Neural cell (in vitro differentiated cells): Measurements from ENCODE around the gene IFI30. TPM values are rescaled to one million over a fixed set of nuclear protein-coding genes. Genes with fewer than 3 reads are reported as not detected.

Source experiments
- H2AFZ ChIP-seq: fragments of 200-600, 300-800 bp; sonication (generic), shearing (Covaris generic); 2 replicates; pipeline ENCODE4 v1.6.0; 2014; ENCODE audit warnings: low read depth, mild to moderate bottlenecking, antibody characterized with exemption, low read length, moderate library complexity
- H3F3A ChIP-seq: fragments of 200-600 bp; shearing (Covaris generic); 2 replicates; pipeline ENCODE4 v1.6.1; 2016; ENCODE audit warnings: mild to moderate bottlenecking, moderate library complexity, mixed read lengths, antibody characterized with exemption, low read length; ENCODE audit not compliant: insufficient read depth, poor library complexity, severe bottlenecking
- H3K27ac ChIP-seq: fragments of 200-600, 300-800 bp; sonication (generic), shearing (Covaris generic); 2 replicates; pipeline ENCODE4 v1.5.1; 2014; ENCODE audit warnings: mild to moderate bottlenecking, low read length, moderate library complexity
- H3K27me3 ChIP-seq: fragments of 300-800, 200-600 bp; sonication (generic), shearing (Covaris generic); 2 replicates; pipeline ENCODE4 v1.6.0; 2014; ENCODE audit warnings: mild to moderate bottlenecking, low read depth, low read length, moderate library complexity; ENCODE audit not compliant: insufficient read depth
- H3K36me3 ChIP-seq: fragments of 300-800, 200-600 bp; sonication (generic), shearing (Covaris generic); 2 replicates; pipeline ENCODE4 v1.5.1; 2014; ENCODE audit warnings: mild to moderate bottlenecking, antibody characterized with exemption, low read length, moderate library complexity; ENCODE audit not compliant: insufficient read depth
- H3K4me2 ChIP-seq: fragments of 300-800, 200-600 bp; sonication (generic), shearing (Covaris generic); 2 replicates; pipeline ENCODE4 v1.6.0; 2014; ENCODE audit warnings: mild to moderate bottlenecking, low read length
- H3K4me3 ChIP-seq: fragments of 300-800, 200-600 bp; sonication (generic), shearing (Covaris generic); 2 replicates; pipeline ENCODE4 v1.5.1; 2014; ENCODE audit warnings: mild to moderate bottlenecking, low read length, moderate library complexity
- H3K79me2 ChIP-seq: fragments of 200-600 bp; shearing (Covaris generic); replicated peaks from 2 replicates; pipeline ENCODE4 v1.6.0; 2014; ENCODE audit warnings: mild to moderate bottlenecking, low read length, moderate library complexity; ENCODE audit not compliant: insufficient read depth
- H3K9ac ChIP-seq: fragments of 300-800, 200-600 bp; sonication (generic), shearing (Covaris generic); 2 replicates; pipeline ENCODE4 v1.6.1; 2016; ENCODE audit warnings: mild to moderate bottlenecking, low read length, mixed read lengths
- H3K9me2 ChIP-seq: fragments of 200-600 bp; shearing (Covaris generic); 2 replicates; pipeline ENCODE4 v1.6.1; 2016; ENCODE audit warnings: mild to moderate bottlenecking, low read length, mixed read lengths; ENCODE audit not compliant: insufficient read depth
- H3K9me3 ChIP-seq: fragments of 200-600, 300-800 bp; sonication (generic), shearing (Covaris generic); 2 replicates; pipeline ENCODE4 v1.6.1; 2016; ENCODE audit warnings: mild to moderate bottlenecking, mixed run types, low read length, moderate library complexity, mixed read lengths
- H4K20me1 ChIP-seq: fragments of 200-600 bp; shearing (Covaris generic); 2 replicates; pipeline ENCODE4 v1.6.1; 2016; ENCODE audit warnings: mild to moderate bottlenecking, mixed run types; ENCODE audit not compliant: insufficient read depth
- EP300 ChIP-seq: fragments of 450-650 bp; conservative IDR thresholded peaks from 2 replicates; pipeline ENCODE4 v1.6.1; 2014; ENCODE audit warnings: antibody characterized with exemption, mild to moderate bottlenecking, moderate library complexity; ENCODE audit not compliant: poor library complexity, severe bottlenecking
- EZH2 ChIP-seq: fragments of 200-600, 300-800 bp; shearing (Covaris generic), sonication (generic); IDR thresholded peaks from 2 replicates; pipeline ENCODE4 v1.6.1; 2014; ENCODE audit warnings: antibody characterized with exemption, low read length, borderline replicate concordance, mild to moderate bottlenecking; ENCODE audit not compliant: insufficient read depth, poor library complexity, severe bottlenecking
- MXI1 ChIP-seq: fragments of 450-650 bp; conservative IDR thresholded peaks from 2 replicates; pipeline ENCODE4 v1.6.1; 2014; ENCODE audit warnings: antibody characterized with exemption, mild to moderate bottlenecking; ENCODE audit not compliant: poor library complexity, severe bottlenecking
- POLR2AphosphoS5 ChIP-seq: IDR thresholded peaks from 2 replicates; pipeline ENCODE4 v1.6.1; 2012
- RAD21 ChIP-seq: fragments of 450-650 bp; conservative IDR thresholded peaks from 2 replicates; pipeline ENCODE4 v1.6.1; 2014; ENCODE audit warnings: antibody characterized with exemption, mild to moderate bottlenecking, moderate library complexity
- SMC3 ChIP-seq: fragments of 450-650 bp; conservative IDR thresholded peaks from 2 replicates; pipeline ENCODE4 v1.6.1; 2014; ENCODE audit warnings: antibody characterized with exemption, mild to moderate bottlenecking, moderate library complexity; ENCODE audit not compliant: poor library complexity
- TAF1 ChIP-seq: IDR thresholded peaks from 2 replicates; pipeline ENCODE4 v1.6.1; 2012; ENCODE audit warnings: low read depth
- polyA plus RNA-seq: library from polyadenylated mRNA; depleted of rRNA; stranded (reverse); fragments of >200 nt; gene quantifications from 2 replicates; pipeline ENCODE4 v1.2.3, GENCODE V29; 2014
- TF ChIP-seq, protein P1 (sequence below): IDR thresholded peaks from 2 replicates; pipeline ENCODE4 v1.6.1; 2012; ENCODE audit warnings: borderline replicate concordance
- TF ChIP-seq, protein P2 (sequence below): fragments of 450-650 bp; IDR thresholded peaks from 2 replicates; pipeline ENCODE4 v1.5.1; 2014; ENCODE audit warnings: antibody characterized with exemption, mild to moderate bottlenecking, moderate library complexity; ENCODE audit not compliant: poor library complexity, severe bottlenecking

Gene IFI30
- polyA plus RNA-seq, 1 donor from 2014 or later: 0.82 TPM

DNA sequence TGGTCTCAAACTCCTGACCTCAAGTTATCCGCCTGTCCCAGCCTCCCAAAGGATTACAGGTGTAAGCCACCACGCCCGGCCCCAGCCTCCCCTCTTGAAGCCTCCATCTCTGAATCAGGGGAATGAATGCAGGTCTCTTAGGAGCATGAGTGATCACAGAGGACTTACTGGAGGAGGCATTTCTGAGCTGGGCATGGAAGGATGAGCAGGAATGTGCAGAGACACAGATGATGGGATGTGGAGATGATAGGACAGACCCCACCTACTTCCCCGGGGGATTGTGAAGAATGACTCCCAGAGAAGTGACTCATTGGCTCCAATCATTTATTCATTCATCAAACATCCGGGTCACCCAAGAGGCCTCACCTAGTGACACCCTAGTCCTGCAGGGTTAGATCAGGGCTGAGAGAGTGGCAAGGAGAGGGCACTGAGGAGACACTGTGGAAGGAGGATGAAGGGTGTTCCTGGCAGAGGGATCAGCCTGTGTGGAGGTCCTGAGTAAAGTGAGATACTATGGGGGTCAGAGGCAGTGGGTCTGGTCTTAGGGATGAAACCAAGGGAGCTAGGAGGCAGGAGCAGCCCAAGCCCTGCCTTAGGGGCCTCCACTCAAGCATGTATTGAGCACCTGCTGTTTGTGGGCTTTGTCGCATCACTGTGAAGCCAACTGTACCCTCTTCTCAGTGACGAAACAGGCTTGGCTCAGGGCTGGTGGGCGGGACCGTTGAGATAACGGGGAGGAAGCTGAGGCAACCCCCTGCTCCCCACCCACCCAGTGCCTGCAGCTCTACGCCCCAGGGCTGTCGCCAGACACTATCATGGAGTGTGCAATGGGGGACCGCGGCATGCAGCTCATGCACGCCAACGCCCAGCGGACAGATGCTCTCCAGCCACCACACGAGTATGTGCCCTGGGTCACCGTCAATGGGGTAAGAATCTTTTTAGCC lies 3.0 kb downstream of the IFI30 start:
- no peaks in the 10 kb centered on the region for H3K36me3 ChIP-seq
- H3K4me2 ChIP-seq: no peak overlapping the region
- no peak overlapping the region for H3K27ac ChIP-seq
- H3F3A ChIP-seq: no peaks in the 10 kb centered on the region
- no peak for TF ChIP-seq EZH2
- no peak for TF ChIP-seq MXI1
- TF ChIP-seq EP300: no peak
- no peak for TF ChIP-seq POLR2AphosphoS5
- no peak for TF ChIP-seq TAF1
- no peak for TF ChIP-seq RAD21
- no peak for TF ChIP-seq SMC3
- TF ChIP-seq, protein P1, sequence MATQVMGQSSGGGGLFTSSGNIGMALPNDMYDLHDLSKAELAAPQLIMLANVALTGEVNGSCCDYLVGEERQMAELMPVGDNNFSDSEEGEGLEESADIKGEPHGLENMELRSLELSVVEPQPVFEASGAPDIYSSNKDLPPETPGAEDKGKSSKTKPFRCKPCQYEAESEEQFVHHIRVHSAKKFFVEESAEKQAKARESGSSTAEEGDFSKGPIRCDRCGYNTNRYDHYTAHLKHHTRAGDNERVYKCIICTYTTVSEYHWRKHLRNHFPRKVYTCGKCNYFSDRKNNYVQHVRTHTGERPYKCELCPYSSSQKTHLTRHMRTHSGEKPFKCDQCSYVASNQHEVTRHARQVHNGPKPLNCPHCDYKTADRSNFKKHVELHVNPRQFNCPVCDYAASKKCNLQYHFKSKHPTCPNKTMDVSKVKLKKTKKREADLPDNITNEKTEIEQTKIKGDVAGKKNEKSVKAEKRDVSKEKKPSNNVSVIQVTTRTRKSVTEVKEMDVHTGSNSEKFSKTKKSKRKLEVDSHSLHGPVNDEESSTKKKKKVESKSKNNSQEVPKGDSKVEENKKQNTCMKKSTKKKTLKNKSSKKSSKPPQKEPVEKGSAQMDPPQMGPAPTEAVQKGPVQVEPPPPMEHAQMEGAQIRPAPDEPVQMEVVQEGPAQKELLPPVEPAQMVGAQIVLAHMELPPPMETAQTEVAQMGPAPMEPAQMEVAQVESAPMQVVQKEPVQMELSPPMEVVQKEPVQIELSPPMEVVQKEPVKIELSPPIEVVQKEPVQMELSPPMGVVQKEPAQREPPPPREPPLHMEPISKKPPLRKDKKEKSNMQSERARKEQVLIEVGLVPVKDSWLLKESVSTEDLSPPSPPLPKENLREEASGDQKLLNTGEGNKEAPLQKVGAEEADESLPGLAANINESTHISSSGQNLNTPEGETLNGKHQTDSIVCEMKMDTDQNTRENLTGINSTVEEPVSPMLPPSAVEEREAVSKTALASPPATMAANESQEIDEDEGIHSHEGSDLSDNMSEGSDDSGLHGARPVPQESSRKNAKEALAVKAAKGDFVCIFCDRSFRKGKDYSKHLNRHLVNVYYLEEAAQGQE: no peak
- TF ChIP-seq, protein P2, sequence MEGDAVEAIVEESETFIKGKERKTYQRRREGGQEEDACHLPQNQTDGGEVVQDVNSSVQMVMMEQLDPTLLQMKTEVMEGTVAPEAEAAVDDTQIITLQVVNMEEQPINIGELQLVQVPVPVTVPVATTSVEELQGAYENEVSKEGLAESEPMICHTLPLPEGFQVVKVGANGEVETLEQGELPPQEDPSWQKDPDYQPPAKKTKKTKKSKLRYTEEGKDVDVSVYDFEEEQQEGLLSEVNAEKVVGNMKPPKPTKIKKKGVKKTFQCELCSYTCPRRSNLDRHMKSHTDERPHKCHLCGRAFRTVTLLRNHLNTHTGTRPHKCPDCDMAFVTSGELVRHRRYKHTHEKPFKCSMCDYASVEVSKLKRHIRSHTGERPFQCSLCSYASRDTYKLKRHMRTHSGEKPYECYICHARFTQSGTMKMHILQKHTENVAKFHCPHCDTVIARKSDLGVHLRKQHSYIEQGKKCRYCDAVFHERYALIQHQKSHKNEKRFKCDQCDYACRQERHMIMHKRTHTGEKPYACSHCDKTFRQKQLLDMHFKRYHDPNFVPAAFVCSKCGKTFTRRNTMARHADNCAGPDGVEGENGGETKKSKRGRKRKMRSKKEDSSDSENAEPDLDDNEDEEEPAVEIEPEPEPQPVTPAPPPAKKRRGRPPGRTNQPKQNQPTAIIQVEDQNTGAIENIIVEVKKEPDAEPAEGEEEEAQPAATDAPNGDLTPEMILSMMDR: no peak
- no peaks in the 10 kb centered on the region for H4K20me1 ChIP-seq
- no peaks in the 10 kb centered on the region for H3K9me3 ChIP-seq
- no peaks in the 10 kb centered on the region for H3K9me2 ChIP-seq
- H2AFZ ChIP-seq: no peak overlapping the region
- H3K9ac ChIP-seq: no peak overlapping the region
- peaks cover 24% of the 10 kb centered on the region for H3K27me3 ChIP-seq
- H3K79me2 ChIP-seq: no peaks in the 10 kb centered on the region
- H3K4me3 ChIP-seq: no peak overlapping the region

DNA sequence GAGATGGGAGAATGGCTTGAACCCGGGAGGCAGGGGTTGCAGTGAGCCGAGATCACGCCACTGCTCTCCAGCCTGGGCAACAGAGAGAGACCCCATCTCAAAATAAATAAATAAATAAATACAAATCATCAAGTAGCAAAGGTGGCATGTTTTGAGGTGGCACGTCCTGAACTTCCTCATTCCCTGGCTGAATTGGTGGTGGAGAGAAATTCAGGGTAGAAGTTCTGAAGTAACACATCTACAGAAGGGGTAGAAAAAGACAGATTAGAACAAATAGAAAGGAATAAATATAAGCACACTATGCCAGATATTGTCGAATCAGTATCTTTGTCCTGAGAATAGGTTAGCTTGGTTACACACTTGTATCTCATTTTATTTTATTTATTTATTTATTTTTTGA lies 6.3 kb downstream of the IFI30 start:
- no peak overlapping the region for H3K4me2 ChIP-seq
- H2AFZ ChIP-seq: no peak overlapping the region
- H3K9me2 ChIP-seq: no peaks in the 10 kb centered on the region
- TF ChIP-seq RAD21 (no peak), EP300 (no peak), MXI1 (no peak), TAF1 (no peak), EZH2 (no peak), POLR2AphosphoS5 (no peak), SMC3 (no peak)
- TF ChIP-seq, protein P2: no peak
- peaks cover 7% of the 10 kb centered on the region for H3K27me3 ChIP-seq
- no peak overlapping the region for H3K27ac ChIP-seq
- no peaks in the 10 kb centered on the region for H3K79me2 ChIP-seq
- no peak overlapping the region for H3K4me3 ChIP-seq
- H3K9ac ChIP-seq: no peak overlapping the region
- H4K20me1 ChIP-seq: no peaks in the 10 kb centered on the region
- H3F3A ChIP-seq: no peaks in the 10 kb centered on the region
- no peaks in the 10 kb centered on the region for H3K36me3 ChIP-seq
- H3K9me3 ChIP-seq: no peaks in the 10 kb centered on the region
